ENCODE measurements around the gene UNC5CL. TPM values are rescaled to one million over a fixed set of nuclear protein-coding genes. Genes with fewer than 3 reads are reported as not detected.

The UNC5CL gene
- total and polyA plus RNA-seq, 2 experiments from 2014 or later = 0.87 to 1.2 TPM

GRCh38 chr6:41014780-41015179, 24.2 kb downstream of the UNC5CL start:
- no peaks in the 10 kb centered on the region for H3K27me3 Mint-ChIP-seq (ENCODE audit: insufficient read depth, low read depth, poor library complexity)
- H3K9me2 ChIP-seq (ENCODE audit: insufficient read depth) = peaks cover 9% of the 10 kb centered on the region; the same call in 1 of the 2 replicates
- no peaks in the 10 kb centered on the region; the same call in 1 of the 3 replicates for H3K9me3 Mint-ChIP-seq
- TF ChIP-seq EZH2 (IDR thresholded peaks at IDR 0.05; ENCODE audit: low read depth, unreplicated experiment) (no peak), EZH2phosphoT487 (IDR thresholded peaks at IDR 0.05; ENCODE audit: unreplicated experiment) (no peak), POLR2AphosphoS5 (IDR thresholded peaks at IDR 0.05; ENCODE audit: low read depth) (no peak), CREB1 (CRISPR knock-in tag; IDR thresholded peaks at IDR 0.05; ENCODE audit: low read depth) (no peak), STAT1 (IDR thresholded peaks at IDR 0.05; ENCODE audit: unreplicated experiment) (no peak), JUNB (IDR thresholded peaks at IDR 0.05; ENCODE audit: unreplicated experiment) (no peak), ZNF114 (CRISPR knock-in tag; IDR thresholded peaks at IDR 0.05) (no peak), NANOG (IDR thresholded peaks at IDR 0.05; ENCODE audit: borderline replicate concordance) (no peak), ZNF331 (CRISPR knock-in tag; IDR thresholded peaks at IDR 0.05; ENCODE audit: low read depth) (no peak), ETS1 (IDR thresholded peaks at IDR 0.05) (no peak)
- TF ChIP-seq, protein P1, sequence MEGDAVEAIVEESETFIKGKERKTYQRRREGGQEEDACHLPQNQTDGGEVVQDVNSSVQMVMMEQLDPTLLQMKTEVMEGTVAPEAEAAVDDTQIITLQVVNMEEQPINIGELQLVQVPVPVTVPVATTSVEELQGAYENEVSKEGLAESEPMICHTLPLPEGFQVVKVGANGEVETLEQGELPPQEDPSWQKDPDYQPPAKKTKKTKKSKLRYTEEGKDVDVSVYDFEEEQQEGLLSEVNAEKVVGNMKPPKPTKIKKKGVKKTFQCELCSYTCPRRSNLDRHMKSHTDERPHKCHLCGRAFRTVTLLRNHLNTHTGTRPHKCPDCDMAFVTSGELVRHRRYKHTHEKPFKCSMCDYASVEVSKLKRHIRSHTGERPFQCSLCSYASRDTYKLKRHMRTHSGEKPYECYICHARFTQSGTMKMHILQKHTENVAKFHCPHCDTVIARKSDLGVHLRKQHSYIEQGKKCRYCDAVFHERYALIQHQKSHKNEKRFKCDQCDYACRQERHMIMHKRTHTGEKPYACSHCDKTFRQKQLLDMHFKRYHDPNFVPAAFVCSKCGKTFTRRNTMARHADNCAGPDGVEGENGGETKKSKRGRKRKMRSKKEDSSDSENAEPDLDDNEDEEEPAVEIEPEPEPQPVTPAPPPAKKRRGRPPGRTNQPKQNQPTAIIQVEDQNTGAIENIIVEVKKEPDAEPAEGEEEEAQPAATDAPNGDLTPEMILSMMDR (conservative IDR thresholded peaks at IDR 0.05; ENCODE audit: low read depth in 2 of 2) = no peak
- TF ChIP-seq, protein P2, sequence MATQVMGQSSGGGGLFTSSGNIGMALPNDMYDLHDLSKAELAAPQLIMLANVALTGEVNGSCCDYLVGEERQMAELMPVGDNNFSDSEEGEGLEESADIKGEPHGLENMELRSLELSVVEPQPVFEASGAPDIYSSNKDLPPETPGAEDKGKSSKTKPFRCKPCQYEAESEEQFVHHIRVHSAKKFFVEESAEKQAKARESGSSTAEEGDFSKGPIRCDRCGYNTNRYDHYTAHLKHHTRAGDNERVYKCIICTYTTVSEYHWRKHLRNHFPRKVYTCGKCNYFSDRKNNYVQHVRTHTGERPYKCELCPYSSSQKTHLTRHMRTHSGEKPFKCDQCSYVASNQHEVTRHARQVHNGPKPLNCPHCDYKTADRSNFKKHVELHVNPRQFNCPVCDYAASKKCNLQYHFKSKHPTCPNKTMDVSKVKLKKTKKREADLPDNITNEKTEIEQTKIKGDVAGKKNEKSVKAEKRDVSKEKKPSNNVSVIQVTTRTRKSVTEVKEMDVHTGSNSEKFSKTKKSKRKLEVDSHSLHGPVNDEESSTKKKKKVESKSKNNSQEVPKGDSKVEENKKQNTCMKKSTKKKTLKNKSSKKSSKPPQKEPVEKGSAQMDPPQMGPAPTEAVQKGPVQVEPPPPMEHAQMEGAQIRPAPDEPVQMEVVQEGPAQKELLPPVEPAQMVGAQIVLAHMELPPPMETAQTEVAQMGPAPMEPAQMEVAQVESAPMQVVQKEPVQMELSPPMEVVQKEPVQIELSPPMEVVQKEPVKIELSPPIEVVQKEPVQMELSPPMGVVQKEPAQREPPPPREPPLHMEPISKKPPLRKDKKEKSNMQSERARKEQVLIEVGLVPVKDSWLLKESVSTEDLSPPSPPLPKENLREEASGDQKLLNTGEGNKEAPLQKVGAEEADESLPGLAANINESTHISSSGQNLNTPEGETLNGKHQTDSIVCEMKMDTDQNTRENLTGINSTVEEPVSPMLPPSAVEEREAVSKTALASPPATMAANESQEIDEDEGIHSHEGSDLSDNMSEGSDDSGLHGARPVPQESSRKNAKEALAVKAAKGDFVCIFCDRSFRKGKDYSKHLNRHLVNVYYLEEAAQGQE (IDR thresholded peaks at IDR 0.05; ENCODE audit: unreplicated experiment) = no peak
- TF ChIP-seq, protein P3, sequence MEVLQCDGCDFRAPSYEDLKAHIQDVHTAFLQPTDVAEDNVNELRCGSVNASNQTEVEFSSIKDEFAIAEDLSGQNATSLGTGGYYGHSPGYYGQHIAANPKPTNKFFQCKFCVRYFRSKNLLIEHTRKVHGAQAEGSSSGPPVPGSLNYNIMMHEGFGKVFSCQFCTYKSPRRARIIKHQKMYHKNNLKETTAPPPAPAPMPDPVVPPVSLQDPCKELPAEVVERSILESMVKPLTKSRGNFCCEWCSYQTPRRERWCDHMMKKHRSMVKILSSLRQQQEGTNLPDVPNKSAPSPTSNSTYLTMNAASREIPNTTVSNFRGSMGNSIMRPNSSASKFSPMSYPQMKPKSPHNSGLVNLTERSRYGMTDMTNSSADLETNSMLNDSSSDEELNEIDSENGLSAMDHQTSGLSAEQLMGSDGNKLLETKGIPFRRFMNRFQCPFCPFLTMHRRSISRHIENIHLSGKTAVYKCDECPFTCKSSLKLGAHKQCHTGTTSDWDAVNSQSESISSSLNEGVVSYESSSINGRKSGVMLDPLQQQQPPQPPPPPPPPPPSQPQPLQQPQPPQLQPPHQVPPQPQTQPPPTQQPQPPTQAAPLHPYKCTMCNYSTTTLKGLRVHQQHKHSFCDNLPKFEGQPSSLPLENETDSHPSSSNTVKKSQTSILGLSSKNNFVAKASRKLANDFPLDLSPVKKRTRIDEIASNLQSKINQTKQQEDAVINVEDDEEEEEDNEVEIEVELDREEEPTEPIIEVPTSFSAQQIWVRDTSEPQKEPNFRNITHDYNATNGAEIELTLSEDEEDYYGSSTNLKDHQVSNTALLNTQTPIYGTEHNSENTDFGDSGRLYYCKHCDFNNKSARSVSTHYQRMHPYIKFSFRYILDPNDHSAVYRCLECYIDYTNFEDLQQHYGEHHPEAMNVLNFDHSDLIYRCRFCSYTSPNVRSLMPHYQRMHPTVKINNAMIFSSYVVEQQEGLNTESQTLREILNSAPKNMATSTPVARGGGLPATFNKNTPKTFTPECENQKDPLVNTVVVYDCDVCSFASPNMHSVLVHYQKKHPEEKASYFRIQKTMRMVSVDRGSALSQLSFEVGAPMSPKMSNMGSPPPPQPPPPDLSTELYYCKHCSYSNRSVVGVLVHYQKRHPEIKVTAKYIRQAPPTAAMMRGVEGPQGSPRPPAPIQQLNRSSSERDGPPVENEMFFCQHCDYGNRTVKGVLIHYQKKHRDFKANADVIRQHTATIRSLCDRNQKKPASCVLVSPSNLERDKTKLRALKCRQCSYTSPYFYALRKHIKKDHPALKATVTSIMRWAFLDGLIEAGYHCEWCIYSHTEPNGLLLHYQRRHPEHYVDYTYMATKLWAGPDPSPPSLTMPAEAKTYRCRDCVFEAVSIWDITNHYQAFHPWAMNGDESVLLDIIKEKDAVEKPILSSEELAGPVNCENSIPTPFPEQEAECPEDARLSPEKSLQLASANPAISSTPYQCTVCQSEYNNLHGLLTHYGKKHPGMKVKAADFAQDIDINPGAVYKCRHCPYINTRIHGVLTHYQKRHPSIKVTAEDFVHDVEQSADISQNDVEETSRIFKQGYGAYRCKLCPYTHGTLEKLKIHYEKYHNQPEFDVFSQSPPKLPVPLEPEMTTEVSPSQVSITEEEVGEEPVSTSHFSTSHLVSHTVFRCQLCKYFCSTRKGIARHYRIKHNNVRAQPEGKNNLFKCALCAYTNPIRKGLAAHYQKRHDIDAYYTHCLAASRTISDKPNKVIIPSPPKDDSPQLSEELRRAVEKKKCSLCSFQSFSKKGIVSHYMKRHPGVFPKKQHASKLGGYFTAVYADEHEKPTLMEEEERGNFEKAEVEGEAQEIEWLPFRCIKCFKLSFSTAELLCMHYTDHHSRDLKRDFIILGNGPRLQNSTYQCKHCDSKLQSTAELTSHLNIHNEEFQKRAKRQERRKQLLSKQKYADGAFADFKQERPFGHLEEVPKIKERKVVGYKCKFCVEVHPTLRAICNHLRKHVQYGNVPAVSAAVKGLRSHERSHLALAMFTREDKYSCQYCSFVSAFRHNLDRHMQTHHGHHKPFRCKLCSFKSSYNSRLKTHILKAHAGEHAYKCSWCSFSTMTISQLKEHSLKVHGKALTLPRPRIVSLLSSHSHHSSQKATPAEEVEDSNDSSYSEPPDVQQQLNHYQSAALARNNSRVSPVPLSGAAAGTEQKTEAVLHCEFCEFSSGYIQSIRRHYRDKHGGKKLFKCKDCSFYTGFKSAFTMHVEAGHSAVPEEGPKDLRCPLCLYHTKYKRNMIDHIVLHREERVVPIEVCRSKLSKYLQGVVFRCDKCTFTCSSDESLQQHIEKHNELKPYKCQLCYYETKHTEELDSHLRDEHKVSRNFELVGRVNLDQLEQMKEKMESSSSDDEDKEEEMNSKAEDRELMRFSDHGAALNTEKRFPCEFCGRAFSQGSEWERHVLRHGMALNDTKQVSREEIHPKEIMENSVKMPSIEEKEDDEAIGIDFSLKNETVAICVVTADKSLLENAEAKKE (CRISPR knock-in tag; IDR thresholded peaks at IDR 0.05) = no peak
- H3K36me3 ChIP-seq (ENCODE audit: insufficient read depth) = no peaks in the 10 kb centered on the region
- H3K79me2 ChIP-seq (replicated peaks; ENCODE audit: insufficient read depth) = no peaks in the 10 kb centered on the region
- H3K4me1 Mint-ChIP-seq = no peaks in the 10 kb centered on the region; the same call in 2 of the 3 replicates
- no peak overlapping the region for H3K4me2 ChIP-seq
- no peak overlapping the region for H3K27ac Mint-ChIP-seq
- no peak for DNase-seq (ENCODE audit: low spot score)
- ATAC-seq = no peak
- H3K4me3 Mint-ChIP-seq = no peak overlapping the region
- H3K27me3 ChIP-seq (ENCODE audit: insufficient read depth) = no peaks in the 10 kb centered on the region
- H3K27ac ChIP-seq (ENCODE audit: low read depth) = no peak overlapping the region
- H3K4me3 ChIP-seq = no peak overlapping the region
- no peak overlapping the region for H2AFZ ChIP-seq
- H4K20me1 ChIP-seq (replicated peaks; ENCODE audit: insufficient read depth) = no peaks in the 10 kb centered on the region
- no peaks in the 10 kb centered on the region for H3K4me1 ChIP-seq (ENCODE audit: insufficient read depth)
- H3F3A ChIP-seq (replicated peaks; ENCODE audit: low read depth) = no peaks in the 10 kb centered on the region
- H3K36me3 Mint-ChIP-seq (ENCODE audit: low read depth) = no peaks in the 10 kb centered on the region; the same call in 2 of the 3 replicates

Measured in GM23338 (cell line).